Endothelial cell of umbilical vein (primary cell): Measurements from ENCODE around the gene ZNF264.

Source experiments
- CTCF ChIP-seq, 2 donors: IDR thresholded peaks; 1 replicate in 1 of 2; 2 replicates in 1 of 2; pipeline ENCODE4 v1.5.1; 2011; ENCODE audit warnings: low read length in 2 of 2, mild to moderate bottlenecking in 2 of 2, moderate library complexity in 2 of 2, control low read depth in 1 of 2, inconsistent platforms in 1 of 2, low read depth in 1 of 2; ENCODE audit not compliant: insufficient read depth in 1 of 2; ENCODE audit errors: extremely low read depth in 1 of 2
- EZH2 ChIP-seq: IDR thresholded peaks from 2 replicates; pipeline ENCODE4 v1.6.1; 2012; ENCODE audit warnings: borderline replicate concordance, low read depth, mild to moderate bottlenecking, moderate library complexity, low read length, inconsistent platforms; ENCODE audit not compliant: severe bottlenecking
- GATA2 ChIP-seq: IDR thresholded peaks from 2 replicates; pipeline ENCODE4 v1.7.0; 2011; ENCODE audit warnings: low read depth, mild to moderate bottlenecking, moderate library complexity, mixed read lengths, low read length; ENCODE audit not compliant: insufficient read length, insufficient read depth
- POLR2A ChIP-seq: IDR thresholded peaks from 2 replicates; pipeline ENCODE4 v1.6.1; 2012; ENCODE audit warnings: low read depth, mild to moderate bottlenecking, control low read depth, low read length
- TF ChIP-seq, protein P1 (sequence below): IDR thresholded peaks from 2 replicates; pipeline ENCODE4 v1.6.1; 2011; ENCODE audit not compliant: insufficient read depth, insufficient read length

DNA sequence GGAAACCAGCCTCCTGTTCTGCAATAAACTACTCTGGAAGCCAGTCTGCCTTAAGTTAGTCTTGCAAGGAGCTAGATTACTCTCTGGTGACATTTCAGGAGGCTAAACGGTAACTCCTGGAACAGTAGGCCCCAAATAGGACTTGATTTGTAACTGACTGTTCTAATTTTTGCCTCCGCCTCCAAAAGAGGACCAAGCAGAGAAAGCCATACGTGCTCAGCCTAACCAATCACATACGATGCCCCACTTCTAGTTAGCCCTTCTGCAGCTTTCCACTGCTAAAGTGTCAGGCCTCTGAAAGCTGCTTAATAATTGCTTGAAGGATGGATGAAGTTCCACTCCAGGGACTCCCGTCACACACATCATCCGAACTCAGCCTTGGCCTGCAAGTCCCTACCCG, 49.9 kb downstream of the ZNF264 start:
- TF ChIP-seq POLR2A, result no peak
- TF ChIP-seq EZH2, result no peak
- no peak for TF ChIP-seq CTCF (IDR thresholded peaks at IDR 0.05; ENCODE audit: extremely low read depth in 1 of 2, insufficient read depth in 1 of 2, low read depth in 1 of 2, low read length in 2 of 2)
- TF ChIP-seq, protein P1, sequence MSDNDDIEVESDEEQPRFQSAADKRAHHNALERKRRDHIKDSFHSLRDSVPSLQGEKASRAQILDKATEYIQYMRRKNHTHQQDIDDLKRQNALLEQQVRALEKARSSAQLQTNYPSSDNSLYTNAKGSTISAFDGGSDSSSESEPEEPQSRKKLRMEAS, result no peak
- no peak for TF ChIP-seq GATA2
